ENCODE measurements around the gene SERTAD1. TPM values are rescaled to one million over a fixed set of nuclear protein-coding genes. Genes with fewer than 3 reads are reported as not detected.
A peak's percentile ranks its signal among the peaks of the same experiment; 100 is the strongest.

The SERTAD1 gene
- total and polyA plus RNA-seq, 5 experiments from 2014 or later, result 2.6 to 10.4 (median 6.2) TPM

DNA sequence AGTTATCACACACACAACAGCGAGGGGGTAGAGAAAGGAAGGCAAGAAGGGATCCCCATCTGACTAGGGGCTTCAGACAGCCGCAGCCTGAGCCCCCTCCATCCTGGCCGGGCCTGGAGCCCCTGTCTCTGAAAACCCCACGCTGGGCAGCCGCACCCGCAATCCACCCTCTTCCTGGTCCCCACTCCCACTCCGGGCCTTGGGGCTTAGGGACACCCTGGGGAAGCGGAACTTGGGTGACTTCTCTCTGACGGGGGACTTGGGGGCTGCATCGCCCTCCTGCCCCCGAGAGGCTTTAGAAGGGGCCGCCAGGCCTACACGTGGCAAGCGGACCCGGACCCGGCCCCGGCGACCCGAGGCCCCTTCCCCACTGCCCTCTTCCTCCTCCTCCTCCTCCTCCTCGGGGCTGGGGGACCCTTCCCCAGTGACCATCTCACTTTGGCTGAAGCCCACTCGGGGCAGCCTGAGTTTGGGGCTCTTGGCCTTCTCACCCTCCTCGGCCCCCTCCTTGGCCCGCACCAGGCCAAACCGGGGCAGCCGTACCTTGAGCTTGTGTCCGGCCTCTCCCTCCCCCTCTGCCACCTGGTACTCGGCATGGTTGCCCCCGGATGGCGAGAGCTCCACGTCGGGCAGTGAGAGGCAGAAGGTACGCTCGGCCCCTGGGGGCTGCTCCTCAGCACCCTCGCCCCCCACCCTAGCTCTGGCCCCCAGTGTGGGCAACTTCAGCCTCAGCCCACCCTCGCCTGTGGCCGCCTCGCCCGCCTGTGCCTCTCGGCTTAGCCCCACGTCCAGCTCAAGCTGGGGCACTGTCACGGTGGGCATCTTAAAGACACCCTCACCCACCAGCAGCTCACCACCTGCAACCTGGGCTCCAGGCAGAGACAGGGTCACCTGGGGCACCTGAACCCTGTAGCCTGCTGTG is 31.6 kb downstream of the SERTAD1 start:
- DNase-seq (peak in 1 of 10 donors; percentile 59), ATAC-seq (no peak)
- H3K4me1 Mint-ChIP-seq, result peaks cover 3 to 6% (median 4%) of the 10 kb centered on the region in 4 donors
- H3K27me3 Mint-ChIP-seq, result no peaks in the 10 kb centered on the region
- H3K9me3 Mint-ChIP-seq, result no peaks in the 10 kb centered on the region
- H3K36me3 Mint-ChIP-seq, result no peaks in the 10 kb centered on the region
- no peak overlapping the region for H3K4me3 Mint-ChIP-seq
- POLR2A ChIA-PET, result interaction anchor here (2.4 kb wide), 1 partner anchor 10 kb away, joined by 13 read pairs; no protein-coding TSS in a partner anchor
- no peak overlapping the region for H3K27ac Mint-ChIP-seq

DNA sequence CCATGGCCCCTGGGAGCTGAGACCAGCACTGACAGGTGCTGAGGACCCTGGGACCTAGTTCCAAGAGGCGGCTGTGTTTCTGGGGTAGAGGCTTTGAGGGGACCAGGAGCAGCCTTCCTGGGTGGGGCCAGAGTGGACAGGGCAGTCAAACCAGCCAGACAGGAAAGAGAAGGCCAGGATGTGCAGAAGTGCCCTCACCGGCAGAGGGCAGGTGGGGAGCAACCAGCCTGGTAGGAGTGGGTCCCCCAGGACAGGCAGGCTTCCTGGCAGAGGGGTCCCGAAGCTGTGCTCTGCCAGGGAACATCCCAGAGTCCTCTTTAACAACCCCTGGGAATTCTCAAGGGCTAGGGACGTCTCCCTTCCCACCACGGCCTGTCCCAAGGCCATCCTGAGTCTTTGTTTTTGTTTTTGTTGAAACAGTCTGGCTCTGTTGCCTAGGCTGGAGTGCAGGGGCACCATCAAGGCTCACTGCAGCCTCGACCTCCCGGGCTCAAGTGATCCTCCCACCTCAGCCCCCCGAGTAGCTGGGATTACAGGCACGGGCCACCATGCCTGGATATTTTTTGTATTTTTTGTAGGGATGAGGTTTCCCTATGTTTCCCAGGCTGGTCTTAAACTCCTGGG is 32.8 kb downstream of the SERTAD1 start:
- no peak for ATAC-seq
- Mint-ChIP-seq H3K4me3 (no peak overlapping the region), H3K27ac (peak overlapping the region in 2 of 10 donors; percentile 51 to 62), H3K9me3 (no peaks in the 10 kb centered on the region), H3K4me1 (no peaks in the 10 kb centered on the region), H3K27me3 (no peaks in the 10 kb centered on the region), H3K36me3 (no peaks in the 10 kb centered on the region)
- no peak for DNase-seq
- POLR2A ChIA-PET, result no interaction called here

GRCh38 chr19:40392123-40392522 is 33.7 kb downstream of the SERTAD1 start:
- no peak for DNase-seq
- H3K36me3 Mint-ChIP-seq, result no peaks in the 10 kb centered on the region
- H3K9me3 Mint-ChIP-seq, result no peaks in the 10 kb centered on the region
- peaks cover 0 to 1% (median 0%) of the 10 kb centered on the region in 4 donors for H3K4me1 Mint-ChIP-seq
- peaks cover 0 to 1% (median 0%) of the 10 kb centered on the region in 5 donors for H3K27me3 Mint-ChIP-seq
- POLR2A ChIA-PET, result no interaction called here
- H3K4me3 Mint-ChIP-seq, result no peak overlapping the region
- no peak for ATAC-seq
- peak overlapping the region in 1 of 10 donors; percentile 43 for H3K27ac Mint-ChIP-seq

DNA sequence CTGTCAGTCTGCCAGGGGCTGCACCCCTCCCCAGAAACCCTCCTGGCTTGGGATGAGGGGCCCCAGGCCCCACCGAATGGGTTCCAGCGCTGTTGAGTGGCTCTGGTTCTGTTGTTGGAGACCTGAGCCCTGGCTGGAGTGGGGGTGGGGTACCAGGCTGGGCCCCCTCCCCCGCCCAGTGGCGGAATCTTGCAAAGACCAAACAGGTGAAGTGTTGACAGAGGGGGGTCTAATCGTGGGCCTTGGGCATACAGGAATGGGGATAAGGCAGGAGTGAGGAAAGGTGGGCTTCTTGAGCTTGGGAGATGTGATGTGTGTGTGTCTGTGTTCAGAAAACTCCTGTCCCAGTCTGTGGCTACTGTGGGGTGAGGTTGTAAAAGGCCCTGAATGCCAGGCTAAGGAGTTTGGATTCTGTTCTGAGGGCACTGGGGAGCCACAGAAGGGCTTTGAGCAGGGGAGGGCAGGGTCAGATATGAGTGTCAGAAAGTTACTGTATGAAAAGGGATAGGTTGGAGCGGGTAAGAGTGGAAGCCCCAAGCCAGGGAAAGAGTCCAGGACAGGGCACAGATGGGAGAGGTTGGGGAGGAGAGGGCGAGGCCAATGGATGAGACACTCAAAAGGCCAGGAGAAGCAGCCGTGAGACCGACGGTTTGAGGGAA is 35.6 kb downstream of the SERTAD1 start, which contains the start of gene HIPK4:
TSS of gene HIPK4 (minus strand) at position 98 of the 659 bp plus-strand sequence. CDS start 279 bp downstream, outside the sequence.
- H3K4me1 Mint-ChIP-seq, result peaks cover 0 to 4% (median 0%) of the 10 kb centered on the region in 4 donors
- POLR2A ChIA-PET, result no interaction called here
- peaks cover 0 to 3% (median 0%) of the 10 kb centered on the region in 5 donors for H3K27me3 Mint-ChIP-seq
- peak within 1 kb of the TSS in 1 of 10 donors; percentile 55 for H3K27ac Mint-ChIP-seq
- no peak within 1 kb of the TSS for H3K4me3 Mint-ChIP-seq
- H3K9me3 Mint-ChIP-seq, result no peaks in the 10 kb centered on the region
- DNase-seq, result no peak
- no peaks in the 10 kb centered on the region for H3K36me3 Mint-ChIP-seq
- no peak for ATAC-seq

DNA sequence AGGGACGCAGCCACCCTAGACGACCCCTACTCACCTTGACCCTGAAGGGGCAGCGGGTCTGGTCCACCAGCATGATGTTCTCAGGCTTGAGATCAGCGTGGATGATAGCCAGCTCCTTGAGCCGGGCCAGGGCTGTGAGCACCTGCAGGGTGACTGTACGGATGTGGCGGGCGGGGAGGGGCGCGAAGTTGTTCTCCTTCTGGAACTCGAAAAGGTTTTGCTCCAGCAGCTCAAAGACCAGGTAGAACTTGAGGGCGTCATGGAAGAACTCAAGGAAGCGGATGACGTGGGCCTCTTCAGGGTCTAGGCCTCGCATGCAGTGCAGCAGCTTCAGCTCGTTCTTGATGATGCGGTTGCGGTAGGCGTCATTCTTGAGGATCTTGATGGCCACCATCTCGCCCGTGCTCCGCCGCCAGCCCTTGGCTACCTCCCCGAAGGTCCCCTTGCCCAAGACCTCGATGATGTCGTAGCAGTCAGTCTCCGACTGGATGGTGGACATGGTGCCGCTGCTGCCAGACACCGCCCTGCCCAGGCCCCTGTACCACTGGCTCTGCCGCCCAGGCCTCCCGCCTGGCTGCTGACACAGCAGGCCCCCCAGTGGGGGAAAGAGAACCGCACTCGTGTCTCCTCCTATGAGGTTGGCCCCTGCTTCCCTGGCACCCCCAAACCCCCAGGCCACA is 36.2 kb downstream of the SERTAD1 start:
- no peaks in the 10 kb centered on the region for H3K9me3 Mint-ChIP-seq
- ATAC-seq (no peak), DNase-seq (no peak)
- H3K27ac Mint-ChIP-seq, result peak overlapping the region in 1 of 10 donors; percentile 55
- H3K4me3 Mint-ChIP-seq, result no peak overlapping the region
- H3K4me1 Mint-ChIP-seq, result peaks cover 0 to 6% (median 0%) of the 10 kb centered on the region in 4 donors
- H3K36me3 Mint-ChIP-seq, result no peaks in the 10 kb centered on the region
- H3K27me3 Mint-ChIP-seq, result peaks cover 0 to 3% (median 0%) of the 10 kb centered on the region in 5 donors
- POLR2A ChIA-PET, result interaction anchor here (0.6 to 0.9 kb wide), 2 partner anchors 26 to 37 kb away, joined by 3 read pairs; no protein-coding TSS in a partner anchor

DNA sequence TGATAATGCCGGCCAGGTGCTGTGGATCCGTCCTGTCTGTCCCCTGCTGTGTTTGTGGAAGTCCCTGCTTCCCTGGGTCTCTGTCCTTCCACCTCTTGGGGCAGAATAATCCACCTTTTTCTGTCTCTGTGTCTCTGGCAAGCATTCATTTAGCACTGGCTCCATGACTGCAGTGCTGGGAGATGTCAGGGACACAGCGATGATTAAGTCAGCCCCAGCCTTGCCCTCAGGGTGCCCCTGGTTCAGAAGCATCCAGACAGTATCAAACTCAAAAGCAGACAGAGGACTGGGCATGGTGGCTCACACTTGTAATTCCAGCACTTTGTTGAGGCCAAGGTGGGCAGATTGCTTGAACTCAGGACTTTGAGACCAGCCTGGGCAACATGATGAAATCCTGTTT is 37.3 kb downstream of the SERTAD1 start:
- Mint-ChIP-seq H3K4me3 (no peak overlapping the region), H3K4me1 (peaks cover 0 to 6% (median 0%) of the 10 kb centered on the region in 4 donors), H3K27ac (no peak overlapping the region), H3K9me3 (no peaks in the 10 kb centered on the region), H3K27me3 (peaks cover 0 to 3% (median 0%) of the 10 kb centered on the region in 5 donors), H3K36me3 (no peaks in the 10 kb centered on the region)
- POLR2A ChIA-PET, result interaction anchor here (0.6 kb wide), 2 partner anchors 36 to 981 kb away, joined by 3 to 4 read pairs; no protein-coding TSS in a partner anchor
- ATAC-seq (no peak), DNase-seq (no peak)

GRCh38 chr19:40387155-40387554 is 38.6 kb downstream of the SERTAD1 start:
- Mint-ChIP-seq H3K27me3 (peaks cover 0 to 3% (median 0%) of the 10 kb centered on the region in 5 donors), H3K4me1 (peaks cover 0 to 6% (median 0%) of the 10 kb centered on the region in 4 donors), H3K36me3 (no peaks in the 10 kb centered on the region), H3K27ac (peak overlapping the region in 1 of 10 donors; percentile 38), H3K9me3 (no peaks in the 10 kb centered on the region), H3K4me3 (no peak overlapping the region)
- POLR2A ChIA-PET, result no interaction called here
- DNase-seq (no peak), ATAC-seq (no peak)

- DNase-seq, result no peak
- Mint-ChIP-seq H3K27me3 (peaks cover 0 to 3% (median 0%) of the 10 kb centered on the region in 5 donors), H3K27ac (no peak overlapping the region), H3K9me3 (no peaks in the 10 kb centered on the region), H3K4me1 (peaks cover 0 to 6% (median 0%) of the 10 kb centered on the region in 4 donors), H3K36me3 (no peaks in the 10 kb centered on the region), H3K4me3 (peak overlapping the region in 1 of 10 donors; percentile 10)
- POLR2A ChIA-PET, result no interaction called here
- ATAC-seq, result no peak
These were observed 42.0 kb downstream of the SERTAD1 start for GRCh38 chr19:40383668-40384248.

GRCh38 chr19:40381321-40381720 is 44.5 kb downstream of the SERTAD1 start:
- Mint-ChIP-seq H3K9me3 (no peaks in the 10 kb centered on the region), H3K27ac (peak overlapping the region in 4 of 10 donors; percentile 26 to 48 (median 34)), H3K4me1 (peaks cover 0 to 3% (median 0%) of the 10 kb centered on the region in 4 donors), H3K4me3 (no peak overlapping the region), H3K27me3 (no peaks in the 10 kb centered on the region), H3K36me3 (peaks cover 0 to 4% (median 3%) of the 10 kb centered on the region in 3 donors)
- POLR2A ChIA-PET, result interaction anchor here (0.6 kb wide), 1 partner anchor 239 kb away, joined by 4 read pairs; no protein-coding TSS in a partner anchor
- ATAC-seq (no peak), DNase-seq (no peak)

DNA sequence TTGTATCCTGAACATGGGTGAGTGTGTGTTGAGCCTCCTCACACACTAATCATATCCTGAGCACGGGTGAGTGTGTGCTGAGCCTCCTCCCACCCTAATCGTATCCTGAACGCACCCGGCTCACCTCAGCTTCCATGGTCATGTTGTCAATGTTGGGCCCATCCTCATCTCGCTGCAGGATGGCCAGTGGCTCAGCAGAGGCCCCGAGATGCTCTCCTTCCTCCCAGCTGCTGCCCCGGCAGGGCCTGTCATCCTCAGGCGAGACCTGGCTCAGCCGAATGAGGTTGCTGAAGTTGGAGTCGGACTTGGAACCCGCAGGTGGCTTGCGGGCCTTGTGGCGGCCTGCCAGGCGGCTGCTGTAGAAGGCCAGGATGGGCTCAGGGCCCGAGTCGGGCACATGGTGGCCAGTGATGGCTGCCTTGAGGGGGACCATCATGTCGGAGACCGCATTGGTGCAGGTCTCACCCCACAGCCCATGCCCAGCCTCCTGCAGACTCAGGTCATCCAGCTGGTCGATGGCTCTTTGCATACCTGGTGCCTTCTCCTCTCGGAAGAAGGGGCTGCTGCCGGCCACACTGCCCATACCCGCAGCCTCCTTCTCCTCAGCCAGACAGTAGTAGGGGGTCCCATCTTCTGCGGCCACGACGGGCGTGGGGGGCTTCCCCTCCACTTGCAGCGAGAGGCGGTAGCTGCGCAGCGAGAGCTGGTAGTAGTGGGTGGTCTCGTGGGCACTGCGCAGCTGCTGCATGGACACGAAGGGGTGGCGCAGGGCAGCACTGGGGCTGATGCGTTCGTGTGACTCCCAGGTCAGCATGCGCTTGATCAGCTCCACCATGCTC is 45.4 kb downstream of the SERTAD1 start:
- H3K36me3 Mint-ChIP-seq, result peaks cover 0 to 12% (median 5%) of the 10 kb centered on the region in 3 donors
- no peaks in the 10 kb centered on the region for H3K27me3 Mint-ChIP-seq
- ATAC-seq (no peak), DNase-seq (no peak)
- H3K9me3 Mint-ChIP-seq, result no peaks in the 10 kb centered on the region
- peak overlapping the region in 1 of 10 donors; percentile 14 for H3K27ac Mint-ChIP-seq
- peaks cover 0 to 3% (median 0%) of the 10 kb centered on the region in 4 donors for H3K4me1 Mint-ChIP-seq
- H3K4me3 Mint-ChIP-seq, result no peak overlapping the region
- POLR2A ChIA-PET, result interaction anchor here (0.6 to 0.9 kb wide), 2 partner anchors 9 to 240 kb away, joined by 4 read pairs; no protein-coding TSS in a partner anchor

Measured in naive thymus-derived CD8-positive, alpha-beta T cell (primary cell).